GM18520 (cell line): Measurements from ENCODE around the gene PHC3.
A peak's percentile ranks its signal among the peaks of the same experiment; 100 is the strongest.

ENCODE experiments used
- ATAC-seq: cut with Tn5 transposase; IDR thresholded peaks from one replicate; pipeline ENCODE4 v1.9.1; 2021; ENCODE audit not compliant: unreplicated experiment

PHC3 gene

GRCh38 chr3:170046269-170047132 lies 135.0 kb downstream of the PHC3 start:
- ATAC-seq: no peak

GRCh38 chr3:170044795-170045244 lies 136.7 kb downstream of the PHC3 start:
- ATAC-seq: peak; percentile 63

- no peak for ATAC-seq
Measured at GRCh38 chr3:170044271-170044670, 137.3 kb downstream of the PHC3 start.

GRCh38 chr3:170043506-170043905 lies 138.0 kb downstream of the PHC3 start:
- ATAC-seq: no peak

GRCh38 chr3:170040418-170040817 lies 141.1 kb downstream of the PHC3 start:
- no peak for ATAC-seq

GRCh38 chr3:170038434-170039110 lies 143.0 kb downstream of the PHC3 start:
- no peak for ATAC-seq
